HEK293T (cell line): ENCODE data around the gene CPSF4L.

Experiments
- ARNT ChIP-seq: fragments of 450-650 bp; IDR thresholded peaks from 2 replicates; pipeline ENCODE4 v1.6.1; 2017; ENCODE audit warnings: mild to moderate bottlenecking
- BHLHE40 ChIP-seq: fragments of 450-650 bp; IDR thresholded peaks from 2 replicates; pipeline ENCODE4 v1.6.1; 2016; ENCODE audit warnings: mild to moderate bottlenecking, moderate library complexity, borderline replicate concordance
- CTBP1 ChIP-seq: fragments of 450-650 bp; IDR thresholded peaks from 2 replicates; pipeline ENCODE4 v1.6.1; 2016; ENCODE audit warnings: borderline replicate concordance
- FOXA1 ChIP-seq: fragments of 450-650 bp; IDR thresholded peaks from 2 replicates; pipeline ENCODE4 v1.6.1; 2016; ENCODE audit warnings: mild to moderate bottlenecking
- FOXK2 ChIP-seq: fragments of 450-650 bp; IDR thresholded peaks from 2 replicates; pipeline ENCODE4 v1.6.1; 2016; ENCODE audit warnings: mild to moderate bottlenecking
- FOXM1 ChIP-seq: fragments of 450-650 bp; IDR thresholded peaks from 2 replicates; pipeline ENCODE4 v1.6.1; 2017; ENCODE audit warnings: mild to moderate bottlenecking, borderline replicate concordance
- HDGF ChIP-seq: fragments of 450-650 bp; IDR thresholded peaks from 2 replicates; pipeline ENCODE4 v1.6.1; 2017; ENCODE audit warnings: antibody characterized with exemption, borderline replicate concordance
- LEF1 ChIP-seq: fragments of 450-650 bp; IDR thresholded peaks from 2 replicates; pipeline ENCODE4 v1.6.1; 2017; ENCODE audit warnings: mild to moderate bottlenecking, borderline replicate concordance
- NFRKB ChIP-seq: fragments of 450-650 bp; IDR thresholded peaks from 2 replicates; pipeline ENCODE4 v1.6.1; 2016; ENCODE audit warnings: mild to moderate bottlenecking, moderate library complexity
- PKNOX1 ChIP-seq: fragments of 450-650 bp; IDR thresholded peaks from 2 replicates; pipeline ENCODE4 v1.6.1; 2016
- SP1 ChIP-seq: fragments of 450-650 bp; IDR thresholded peaks from 2 replicates; pipeline ENCODE4 v1.6.1; 2017
- SUZ12 ChIP-seq: fragments of 450-650 bp; IDR thresholded peaks from 2 replicates; pipeline ENCODE4 v1.6.1; 2016; ENCODE audit warnings: mild to moderate bottlenecking
- TARDBP ChIP-seq: fragments of 450-650 bp; IDR thresholded peaks from 2 replicates; pipeline ENCODE4 v1.6.1; 2016
- ZNF384 ChIP-seq: fragments of 450-650 bp; IDR thresholded peaks from 2 replicates; pipeline ENCODE4 v1.6.1; 2016

- TF ChIP-seq FOXM1 (no peak), BHLHE40 (no peak), CTBP1 (no peak), FOXK2 (no peak), HDGF (no peak), NFRKB (no peak), PKNOX1 (no peak), ARNT (no peak), LEF1 (no peak), ZNF384 (no peak), TARDBP (no peak), FOXA1 (no peak), SP1 (no peak), SUZ12 (no peak)
These were observed 10.6 kb downstream of the CPSF4L start for GRCh38 chr17:73250851-73251640.
